H1 (cell line): ENCODE results near the gene AMPD1. TPM values are rescaled to one million over a fixed set of nuclear protein-coding genes. Genes with fewer than 3 reads are reported as not detected.

Experiments
- BACH1 ChIP-seq: IDR thresholded peaks from 2 replicates; pipeline ENCODE4 v1.6.1; 2012; ENCODE audit warnings: low read length, improper control_type of control experiment
- CBX5 ChIP-seq: fragments of 300-800, 300-1000 bp; sonication (generic); IDR thresholded peaks from 2 replicates; pipeline ENCODE4 v1.7.1; 2016; ENCODE audit warnings: antibody characterized with exemption, low read length, low read depth
- CREB1 ChIP-seq: IDR thresholded peaks from 2 replicates; pipeline ENCODE4 v1.6.1; 2012; ENCODE audit warnings: inconsistent platforms
- HDAC2 ChIP-seq, 2 experiments: fragments of 300-600 bp in 1 of 2; sonication (generic) in 1 of 2; IDR thresholded peaks; 2 replicates each; pipeline ENCODE4 v1.6.1; 2011 to 2012; ENCODE audit warnings: low read depth in 2 of 2, low read length in 2 of 2, mild to moderate bottlenecking in 2 of 2, moderate library complexity in 2 of 2, borderline replicate concordance in 1 of 2, inconsistent platforms in 1 of 2
- HDAC6 ChIP-seq: IDR thresholded peaks from one replicate; pipeline ENCODE4 v1.7.1; 2012; ENCODE audit warnings: low read depth, mild to moderate bottlenecking, inconsistent platforms, low read length, moderate library complexity
- JUN ChIP-seq: IDR thresholded peaks from 2 replicates; pipeline ENCODE4 v1.6.1; 2011; ENCODE audit warnings: low read depth, mild to moderate bottlenecking, improper control_type of control experiment, low read length
- KDM4A ChIP-seq: IDR thresholded peaks from one replicate; pipeline ENCODE4 v1.7.1; 2012; ENCODE audit warnings: low read depth, mild to moderate bottlenecking, moderate library complexity, low read length, inconsistent platforms; ENCODE audit not compliant: severe bottlenecking
- MAX ChIP-seq: IDR thresholded peaks from 2 replicates; pipeline ENCODE4 v1.6.1; 2012; ENCODE audit warnings: inconsistent platforms
- TAF7 ChIP-seq: optimal IDR thresholded peaks from 2 replicates; pipeline ENCODE3; 2011; ENCODE audit warnings: low read depth, mild to moderate bottlenecking, inconsistent platforms, low read length, moderate library complexity, borderline replicate concordance
- TBP ChIP-seq: IDR thresholded peaks from 2 replicates; pipeline ENCODE4 v1.6.1; 2011; ENCODE audit warnings: low read depth, low read length, improper control_type of control experiment
- TEAD4 ChIP-seq: IDR thresholded peaks from 2 replicates; pipeline ENCODE4 v1.6.1; 2012; ENCODE audit warnings: low read depth, low read length, inconsistent platforms, mixed read lengths
- YY1 ChIP-seq: IDR thresholded peaks from 2 replicates; pipeline ENCODE4 v1.6.1; 2011; ENCODE audit warnings: low read depth, mild to moderate bottlenecking, low read length
- polyA plus RNA-seq, 7 experiments: library from polyadenylated mRNA; depleted of rRNA in 3 of 7; stranded (reverse) in 5 of 7; unstranded in 2 of 7; fragments of >200 nt in 5 of 7; fragments of 200-250 nt in 2 of 7; gene quantifications; 1 replicate in 5 of 7; 2 replicates in 1 of 7; 4 replicates in 1 of 7; pipeline versions ENCODE4 v1.2.1 to v1.2.3, GENCODE V29; 2011 to 2013; ENCODE audit warnings: missing spikeins in 2 of 7, mixed read lengths in 2 of 7
- total RNA-seq: library from RNA; stranded (reverse); fragmentation: NEBNext Ultra II Directional; extraction: Animal tissue kit (Norgen Biotek cat#: 25700); gene quantifications from 2 replicates; pipeline ENCODE4 v1.2.1, GENCODE V29; 2021
- TF ChIP-seq, protein P1 (sequence below): fragments of 300-600 bp; sonication (generic); IDR thresholded peaks from 2 replicates; pipeline ENCODE4 v1.7.1; 2012; ENCODE audit warnings: low read length, moderate library complexity, mild to moderate bottlenecking, inconsistent platforms; ENCODE audit not compliant: insufficient replicate concordance

Gene AMPD1
- total and polyA plus RNA-seq, 2 of the 8 experiments (the other 6 are each of a cell fraction or from before 2014, with no cell fraction given), result not detected

- TF ChIP-seq, protein P1, sequence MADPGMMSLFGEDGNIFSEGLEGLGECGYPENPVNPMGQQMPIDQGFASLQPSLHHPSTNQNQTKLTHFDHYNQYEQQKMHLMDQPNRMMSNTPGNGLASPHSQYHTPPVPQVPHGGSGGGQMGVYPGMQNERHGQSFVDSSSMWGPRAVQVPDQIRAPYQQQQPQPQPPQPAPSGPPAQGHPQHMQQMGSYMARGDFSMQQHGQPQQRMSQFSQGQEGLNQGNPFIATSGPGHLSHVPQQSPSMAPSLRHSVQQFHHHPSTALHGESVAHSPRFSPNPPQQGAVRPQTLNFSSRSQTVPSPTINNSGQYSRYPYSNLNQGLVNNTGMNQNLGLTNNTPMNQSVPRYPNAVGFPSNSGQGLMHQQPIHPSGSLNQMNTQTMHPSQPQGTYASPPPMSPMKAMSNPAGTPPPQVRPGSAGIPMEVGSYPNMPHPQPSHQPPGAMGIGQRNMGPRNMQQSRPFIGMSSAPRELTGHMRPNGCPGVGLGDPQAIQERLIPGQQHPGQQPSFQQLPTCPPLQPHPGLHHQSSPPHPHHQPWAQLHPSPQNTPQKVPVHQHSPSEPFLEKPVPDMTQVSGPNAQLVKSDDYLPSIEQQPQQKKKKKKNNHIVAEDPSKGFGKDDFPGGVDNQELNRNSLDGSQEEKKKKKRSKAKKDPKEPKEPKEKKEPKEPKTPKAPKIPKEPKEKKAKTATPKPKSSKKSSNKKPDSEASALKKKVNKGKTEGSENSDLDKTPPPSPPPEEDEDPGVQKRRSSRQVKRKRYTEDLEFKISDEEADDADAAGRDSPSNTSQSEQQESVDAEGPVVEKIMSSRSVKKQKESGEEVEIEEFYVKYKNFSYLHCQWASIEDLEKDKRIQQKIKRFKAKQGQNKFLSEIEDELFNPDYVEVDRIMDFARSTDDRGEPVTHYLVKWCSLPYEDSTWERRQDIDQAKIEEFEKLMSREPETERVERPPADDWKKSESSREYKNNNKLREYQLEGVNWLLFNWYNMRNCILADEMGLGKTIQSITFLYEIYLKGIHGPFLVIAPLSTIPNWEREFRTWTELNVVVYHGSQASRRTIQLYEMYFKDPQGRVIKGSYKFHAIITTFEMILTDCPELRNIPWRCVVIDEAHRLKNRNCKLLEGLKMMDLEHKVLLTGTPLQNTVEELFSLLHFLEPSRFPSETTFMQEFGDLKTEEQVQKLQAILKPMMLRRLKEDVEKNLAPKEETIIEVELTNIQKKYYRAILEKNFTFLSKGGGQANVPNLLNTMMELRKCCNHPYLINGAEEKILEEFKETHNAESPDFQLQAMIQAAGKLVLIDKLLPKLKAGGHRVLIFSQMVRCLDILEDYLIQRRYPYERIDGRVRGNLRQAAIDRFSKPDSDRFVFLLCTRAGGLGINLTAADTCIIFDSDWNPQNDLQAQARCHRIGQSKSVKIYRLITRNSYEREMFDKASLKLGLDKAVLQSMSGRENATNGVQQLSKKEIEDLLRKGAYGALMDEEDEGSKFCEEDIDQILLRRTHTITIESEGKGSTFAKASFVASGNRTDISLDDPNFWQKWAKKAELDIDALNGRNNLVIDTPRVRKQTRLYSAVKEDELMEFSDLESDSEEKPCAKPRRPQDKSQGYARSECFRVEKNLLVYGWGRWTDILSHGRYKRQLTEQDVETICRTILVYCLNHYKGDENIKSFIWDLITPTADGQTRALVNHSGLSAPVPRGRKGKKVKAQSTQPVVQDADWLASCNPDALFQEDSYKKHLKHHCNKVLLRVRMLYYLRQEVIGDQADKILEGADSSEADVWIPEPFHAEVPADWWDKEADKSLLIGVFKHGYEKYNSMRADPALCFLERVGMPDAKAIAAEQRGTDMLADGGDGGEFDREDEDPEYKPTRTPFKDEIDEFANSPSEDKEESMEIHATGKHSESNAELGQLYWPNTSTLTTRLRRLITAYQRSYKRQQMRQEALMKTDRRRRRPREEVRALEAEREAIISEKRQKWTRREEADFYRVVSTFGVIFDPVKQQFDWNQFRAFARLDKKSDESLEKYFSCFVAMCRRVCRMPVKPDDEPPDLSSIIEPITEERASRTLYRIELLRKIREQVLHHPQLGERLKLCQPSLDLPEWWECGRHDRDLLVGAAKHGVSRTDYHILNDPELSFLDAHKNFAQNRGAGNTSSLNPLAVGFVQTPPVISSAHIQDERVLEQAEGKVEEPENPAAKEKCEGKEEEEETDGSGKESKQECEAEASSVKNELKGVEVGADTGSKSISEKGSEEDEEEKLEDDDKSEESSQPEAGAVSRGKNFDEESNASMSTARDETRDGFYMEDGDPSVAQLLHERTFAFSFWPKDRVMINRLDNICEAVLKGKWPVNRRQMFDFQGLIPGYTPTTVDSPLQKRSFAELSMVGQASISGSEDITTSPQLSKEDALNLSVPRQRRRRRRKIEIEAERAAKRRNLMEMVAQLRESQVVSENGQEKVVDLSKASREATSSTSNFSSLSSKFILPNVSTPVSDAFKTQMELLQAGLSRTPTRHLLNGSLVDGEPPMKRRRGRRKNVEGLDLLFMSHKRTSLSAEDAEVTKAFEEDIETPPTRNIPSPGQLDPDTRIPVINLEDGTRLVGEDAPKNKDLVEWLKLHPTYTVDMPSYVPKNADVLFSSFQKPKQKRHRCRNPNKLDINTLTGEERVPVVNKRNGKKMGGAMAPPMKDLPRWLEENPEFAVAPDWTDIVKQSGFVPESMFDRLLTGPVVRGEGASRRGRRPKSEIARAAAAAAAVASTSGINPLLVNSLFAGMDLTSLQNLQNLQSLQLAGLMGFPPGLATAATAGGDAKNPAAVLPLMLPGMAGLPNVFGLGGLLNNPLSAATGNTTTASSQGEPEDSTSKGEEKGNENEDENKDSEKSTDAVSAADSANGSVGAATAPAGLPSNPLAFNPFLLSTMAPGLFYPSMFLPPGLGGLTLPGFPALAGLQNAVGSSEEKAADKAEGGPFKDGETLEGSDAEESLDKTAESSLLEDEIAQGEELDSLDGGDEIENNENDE, result no peak
- TF ChIP-seq CREB1, result no peak
- no peak for TF ChIP-seq TBP
- no peak for TF ChIP-seq CBX5
- no peak for TF ChIP-seq MAX
- no peak for TF ChIP-seq BACH1
- no peak for TF ChIP-seq HDAC2 (IDR thresholded peaks at IDR 0.05; ENCODE audit: borderline replicate concordance in 1 of 2, low read depth in 2 of 2, low read length in 2 of 2)
- no peak for TF ChIP-seq HDAC6
- no peak for TF ChIP-seq TEAD4
- no peak for TF ChIP-seq TAF7
- TF ChIP-seq KDM4A, result no peak
- TF ChIP-seq YY1, result no peak
- no peak for TF ChIP-seq JUN
These were observed 7.9 kb upstream of the AMPD1 start (continued) for GRCh38 chr1:114703242-114703641.
